B cell (primary cell): ENCODE results near the gene IL13RA1. TPM values are rescaled to one million over a fixed set of nuclear protein-coding genes. Genes with fewer than 3 reads are reported as not detected.
A peak's percentile ranks its signal among the peaks of the same experiment; 100 is the strongest.

ENCODE experiments used
- ATAC-seq: fragments of 200-7000 bp; cut with Tn5 transposase; one replicate; pipeline ENCODE4 v1.10.0; 2021; ENCODE audit warnings: low read depth, mild to moderate bottlenecking, moderate number of reproducible peaks, moderate library complexity
- CTCF ChIA-PET: fragments of 350-600 bp; sonication (Branson Sonifier 250); formaldehyde crosslinking; loops from one replicate; lab custom pipeline; 2021; ENCODE audit warnings: antibody characterized with exemption, inconsistent platforms; lab: Charles Lee
- POLR2A ChIA-PET: fragments of 350-600 bp; sonication (Branson Sonifier 250); formaldehyde crosslinking; loops from one replicate; lab custom pipeline; 2021; ENCODE audit warnings: antibody characterized with exemption; lab: Charles Lee
- DNase-seq: peaks from one replicate; pipeline ENCODE4 v3.0.0; 2013
- H2AFZ ChIP-seq: 2 replicates; pipeline ENCODE4 v1.6.1; 2012; ENCODE audit warnings: mild to moderate bottlenecking, low read depth, low read length; ENCODE audit not compliant: insufficient read depth, poor library complexity, severe bottlenecking
- H3K27ac ChIP-seq, 2 donors: 1 replicate in 1 of 2; 2 replicates in 1 of 2; pipeline ENCODE4 v1.5.1; 2012 to 2013; ENCODE audit warnings: low read length in 2 of 2, mild to moderate bottlenecking in 2 of 2, moderate library complexity in 1 of 2
- H3K27me3 ChIP-seq, 4 experiments: fragments of 200-600 bp in 1 of 4; sonication (generic) in 1 of 4; replicated peaks in 1 of 4; 1 replicate in 2 of 4; 2 replicates in 2 of 4; pipeline versions ENCODE4 v1.6.1 to v1.7.0; 2013 to 2016; ENCODE audit warnings: low read length in 3 of 4, mild to moderate bottlenecking in 2 of 4, mixed read lengths in 1 of 4, moderate library complexity in 1 of 4; ENCODE audit not compliant: insufficient read depth in 4 of 4, control insufficient read depth in 3 of 4; ENCODE audit errors: control extremely low read depth in 1 of 4
- H3K36me3 ChIP-seq, 2 experiments: replicated peaks in 1 of 2; 1 replicate in 1 of 2; 2 replicates in 1 of 2; pipeline versions ENCODE4 v1.6.1 to v1.7.1; 2013; ENCODE audit warnings: low read length in 1 of 2; ENCODE audit not compliant: insufficient read depth in 2 of 2, control insufficient read depth in 1 of 2; ENCODE audit errors: control extremely low read depth in 1 of 2, extremely low read depth in 1 of 2
- H3K4me1 ChIP-seq, 2 donors: fragments of 200-600 bp in 1 of 2; sonication (generic) in 1 of 2; 1 replicate in 1 of 2; 2 replicates in 1 of 2; pipeline versions ENCODE4 v1.5.1 to v1.6.1; 2013 to 2017; ENCODE audit warnings: low read length in 2 of 2; ENCODE audit not compliant: control insufficient read depth in 2 of 2, insufficient read depth in 2 of 2
- H3K4me2 ChIP-seq: replicated peaks from 2 replicates; pipeline ENCODE3; 2012; ENCODE audit warnings: mild to moderate bottlenecking, low read depth, low read length; ENCODE audit not compliant: poor library complexity, severe bottlenecking
- H3K4me3 ChIP-seq, 5 experiments: fragments of 200-600 bp in 1 of 5; sonication (generic) in 1 of 5; 1 replicate in 3 of 5; 2 replicates in 2 of 5; pipeline versions ENCODE4 v1.5.1 to v1.7.0; 2011 to 2016; ENCODE audit warnings: low read length in 4 of 5, mild to moderate bottlenecking in 4 of 5, low read depth in 2 of 5, control low read depth in 1 of 5, moderate library complexity in 1 of 5; ENCODE audit not compliant: insufficient read depth in 1 of 5; ENCODE audit errors: control extremely low read depth in 1 of 5, extremely low read depth in 1 of 5
- H3K79me2 ChIP-seq: fragments of 200-600 bp; sonication (generic); one replicate; pipeline ENCODE4 v1.6.0; 2016; ENCODE audit warnings: low read length; ENCODE audit not compliant: control insufficient read depth, insufficient read depth
- H3K9ac ChIP-seq: fragments of 200-600 bp; sonication (generic); 2 replicates; pipeline ENCODE4 v1.6.1; 2017; ENCODE audit warnings: mild to moderate bottlenecking, low read length, moderate library complexity
- H3K9me3 ChIP-seq, 3 donors: one replicate each; pipeline versions ENCODE4 v1.6.1 to v1.7.1; 2013; ENCODE audit warnings: low read length in 2 of 3; ENCODE audit not compliant: control insufficient read depth in 2 of 3, insufficient read depth in 1 of 3; ENCODE audit errors: control extremely low read depth in 1 of 3
- H4K20me1 ChIP-seq: 2 replicates; pipeline ENCODE4 v1.6.0; 2012; ENCODE audit warnings: mild to moderate bottlenecking, low read length; ENCODE audit not compliant: insufficient read depth, control insufficient read depth, poor library complexity, severe bottlenecking
- H3K27ac Mint-ChIP-seq: one replicate; pipeline ENCODE4 v1.8.0; 2021; ENCODE audit warnings: mixed read lengths
- H3K27me3 Mint-ChIP-seq: one replicate; pipeline ENCODE4 v1.8.0; 2021; ENCODE audit warnings: mixed read lengths
- H3K4me1 Mint-ChIP-seq: one replicate; pipeline ENCODE4 v1.8.0; 2021; ENCODE audit warnings: mixed read lengths
- H3K4me3 Mint-ChIP-seq: one replicate; pipeline ENCODE4 v1.8.0; 2021; ENCODE audit warnings: mixed read lengths
- H3K9me3 Mint-ChIP-seq: one replicate; pipeline ENCODE4 v1.8.0; 2022; ENCODE audit warnings: mixed read lengths; ENCODE audit not compliant: insufficient read depth
- CTCF ChIP-seq: fragments of 200-600 bp; IDR thresholded peaks from one replicate; pipeline ENCODE4 v1.8.0; 2022; ENCODE audit warnings: antibody characterized with exemption, mild to moderate bottlenecking
- EZH2 ChIP-seq: IDR thresholded peaks from 2 replicates; pipeline ENCODE4 v1.6.1; 2012; ENCODE audit warnings: borderline replicate concordance, low read depth, mild to moderate bottlenecking, moderate library complexity, low read length; ENCODE audit not compliant: insufficient read depth, poor library complexity, severe bottlenecking
- WGBS: methylation state at CpG from one replicate; pipeline ENCODE4 v1.1.5; 2013; ENCODE audit warnings: missing lambda C conversion rate; ENCODE audit not compliant: insufficient coverage; 5-methylcytosine and 5-hydroxymethylcytosine counted together
- intact Hi-C: fragments of 100-400 bp; cut with micrococcal nuclease; formaldehyde crosslinking; loops from one replicate; pipeline ENCODE4 v1.10.0; 2022
- polyA plus RNA-seq: library from polyadenylated mRNA; depleted of rRNA; stranded (reverse); fragments of >200 nt; gene quantifications from 2 replicates; pipeline ENCODE4 v1.2.3, GENCODE V29; 2012
- total RNA-seq, 2 donors: library from RNA; stranded (reverse); fragments of 120-200 nt in 1 of 2; gene quantifications; 1 replicate in 1 of 2; 2 replicates in 1 of 2; pipeline versions ENCODE4 v1.2.3 to v1.2.4, GENCODE V29; 2013 to 2022

IL13RA1 gene
- total and polyA plus RNA-seq, 2 donors (not counting 1 experiment from before 2014, with no cell fraction given): 9.2 to 36.1 TPM

GRCh38 chrX:118720058-118720707 is 7.2 kb upstream of the IL13RA1 start:
- Histone ChIP-seq H3K9me3 (no peaks in the 10 kb centered on the region), H3K27me3 (no peaks in the 10 kb centered on the region), H3K4me2 (no peak overlapping the region), H3K79me2 (no peaks in the 10 kb centered on the region), H4K20me1 (no peaks in the 10 kb centered on the region), H3K36me3 (no peaks in the 10 kb centered on the region), H3K4me1 (peaks cover 59 to 67% of the 10 kb centered on the region in 2 donors), H3K4me3 (no peak overlapping the region), H3K9ac (no peak overlapping the region), H2AFZ (no peak overlapping the region), H3K27ac (no peak overlapping the region)
- no peaks in the 10 kb centered on the region for H3K9me3 Mint-ChIP-seq
- peak overlapping the region; percentile 57 for H3K27ac Mint-ChIP-seq
- H3K27me3 Mint-ChIP-seq: no peaks in the 10 kb centered on the region
- ChIA-PET POLR2A (no interaction called here), CTCF (no interaction called here)
- DNase-seq: no peak
- intact Hi-C loops: no loop called here
- TF ChIP-seq CTCF (no peak), EZH2 (no peak)
- H3K4me3 Mint-ChIP-seq: peak overlapping the region; percentile 11
- 100% methylated on average over 1 of the region's 3 CpGs for WGBS
- peaks cover 70% of the 10 kb centered on the region for H3K4me1 Mint-ChIP-seq
- no peak for ATAC-seq

DNA sequence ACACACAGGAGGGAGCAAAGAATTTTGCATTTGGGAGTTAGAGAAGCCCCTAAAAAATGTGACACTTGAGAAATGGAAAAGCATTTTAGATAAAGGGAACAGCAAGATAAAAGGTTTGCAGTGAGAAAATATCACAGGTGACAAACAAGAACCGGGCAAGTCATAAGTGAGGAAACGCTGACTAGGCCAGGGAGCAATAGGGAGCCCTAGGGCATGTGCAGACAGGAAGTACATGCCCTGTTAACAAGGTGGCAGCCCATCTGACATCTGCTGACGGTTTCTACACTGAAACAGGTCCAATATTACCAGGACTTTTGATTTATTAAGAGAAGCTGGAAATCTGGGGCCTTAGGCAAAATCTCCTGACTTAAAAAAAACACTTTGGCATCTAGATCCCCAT is 4.0 kb upstream of the IL13RA1 start:
- Histone ChIP-seq H3K36me3 (no peaks in the 10 kb centered on the region), H3K79me2 (no peaks in the 10 kb centered on the region), H3K4me1 (peaks cover 65 to 79% of the 10 kb centered on the region in 2 donors), H3K9me3 (no peaks in the 10 kb centered on the region), H3K9ac (no peak overlapping the region), H2AFZ (no peak overlapping the region), H4K20me1 (no peaks in the 10 kb centered on the region), H3K4me2 (peak overlapping the region; percentile 52), H3K27ac (peak overlapping the region; percentile 29 to 54), H3K27me3 (no peaks in the 10 kb centered on the region), H3K4me3 (peak overlapping the region in 2 of 5 experiments; percentile 4 to 15)
- Mint-ChIP-seq H3K4me3 (peak overlapping the region; percentile 79), H3K9me3 (no peaks in the 10 kb centered on the region), H3K27me3 (no peaks in the 10 kb centered on the region), H3K4me1 (peaks cover 74% of the 10 kb centered on the region), H3K27ac (peak overlapping the region; percentile 89)
- no peak for TF ChIP-seq CTCF
- no peak for TF ChIP-seq EZH2
- 40% methylated on average over 2 of the region's 3 CpGs for WGBS
- ATAC-seq: no peak
- CTCF ChIA-PET: interaction anchor here (0.8 kb wide), 1 partner anchor 121 kb away, joined by 5 read pairs; no protein-coding TSS in a partner anchor
- intact Hi-C loops: no loop called here
- peak; percentile 35 for DNase-seq
- POLR2A ChIA-PET: no interaction called here
